Measurements from ENCODE around the gene ADD2.

ADD2 gene

GRCh38 chr2:70789304-70790135 lies 21.5 kb upstream of the ADD2 start:
- FAIRE-seq (peak; percentile 73), DNase-seq (ENCODE audit: extremely low spot score, insufficient read length, low read depth) (no peak)

DNA sequence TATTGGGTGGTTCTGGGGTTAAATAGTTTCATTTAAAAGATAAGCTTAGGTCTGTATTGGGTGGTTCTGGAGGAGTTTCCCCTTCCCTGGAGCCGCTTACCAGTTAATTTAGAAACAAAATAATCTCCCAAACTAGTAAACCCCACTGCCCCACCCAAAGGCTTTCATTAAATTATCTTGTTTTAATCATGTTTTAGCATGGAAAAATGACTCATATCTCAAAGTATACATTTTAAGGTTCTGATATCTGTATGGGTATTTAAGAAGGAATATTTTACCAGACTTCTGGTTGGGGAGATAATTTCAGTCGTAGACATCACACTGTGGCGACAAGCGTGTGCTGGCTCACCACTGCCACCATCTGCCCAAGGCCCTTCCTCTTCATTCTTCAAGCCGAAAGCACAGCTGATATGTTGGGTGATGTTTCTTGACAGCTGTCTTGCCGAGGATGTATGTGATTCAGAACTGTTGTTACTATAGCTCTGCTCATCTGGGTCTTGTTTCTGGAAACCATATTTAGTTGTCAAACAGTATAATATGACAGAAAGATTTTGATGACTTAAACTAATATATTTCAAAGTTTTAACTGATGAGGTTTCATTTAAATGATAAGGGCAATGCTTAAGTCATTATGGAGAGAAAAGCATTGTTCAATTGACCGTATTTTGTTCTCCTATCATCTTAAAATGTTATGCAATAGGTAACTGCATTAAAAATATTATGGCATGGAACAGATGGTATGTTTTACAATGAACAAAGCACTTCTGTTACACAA lies 17.3 kb upstream of the ADD2 start:
- FAIRE-seq, result peak; percentile 21
- DNase-seq (ENCODE audit: extremely low spot score, insufficient read length, low read depth), result no peak

- FAIRE-seq (no peak), DNase-seq (ENCODE audit: extremely low spot score, insufficient read length, low read depth) (no peak)
These were observed 16.3 kb upstream of the ADD2 start for GRCh38 chr2:70784320-70784719.

- FAIRE-seq, result no peak
- no peak for DNase-seq (ENCODE audit: extremely low spot score, insufficient read length, low read depth)
These were observed 12.0 kb upstream of the ADD2 start for GRCh38 chr2:70779911-70780545.

DNA sequence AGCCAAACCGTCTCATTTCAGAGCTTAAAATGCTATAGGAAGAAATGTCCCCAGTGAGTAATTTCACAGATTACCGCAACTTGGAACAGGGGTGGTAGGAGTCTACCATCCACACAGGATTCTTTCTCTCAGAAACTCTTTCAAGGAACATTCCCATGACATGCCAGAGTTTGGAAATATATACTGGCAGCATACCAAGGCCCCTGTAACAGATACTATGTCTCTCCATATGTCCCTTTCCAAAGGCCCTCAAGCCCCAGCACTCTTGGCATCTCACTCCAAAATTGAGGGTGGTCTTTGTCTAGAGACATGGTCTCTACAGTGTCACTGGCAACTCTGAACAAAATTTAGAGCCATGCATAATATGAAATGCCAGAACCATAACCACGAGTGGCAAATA lies 11.5 kb upstream of the ADD2 start:
- DNase-seq (ENCODE audit: extremely low spot score, insufficient read length, low read depth), result no peak
- FAIRE-seq, result no peak

- FAIRE-seq (no peak), DNase-seq (ENCODE audit: extremely low spot score, insufficient read length, low read depth) (no peak)
These were observed 10.7 kb upstream of the ADD2 start for GRCh38 chr2:70778676-70779075.

GRCh38 chr2:70777450-70777849 lies 9.4 kb upstream of the ADD2 start:
- FAIRE-seq (no peak), DNase-seq (ENCODE audit: extremely low spot score, insufficient read length, low read depth) (no peak)

DNA sequence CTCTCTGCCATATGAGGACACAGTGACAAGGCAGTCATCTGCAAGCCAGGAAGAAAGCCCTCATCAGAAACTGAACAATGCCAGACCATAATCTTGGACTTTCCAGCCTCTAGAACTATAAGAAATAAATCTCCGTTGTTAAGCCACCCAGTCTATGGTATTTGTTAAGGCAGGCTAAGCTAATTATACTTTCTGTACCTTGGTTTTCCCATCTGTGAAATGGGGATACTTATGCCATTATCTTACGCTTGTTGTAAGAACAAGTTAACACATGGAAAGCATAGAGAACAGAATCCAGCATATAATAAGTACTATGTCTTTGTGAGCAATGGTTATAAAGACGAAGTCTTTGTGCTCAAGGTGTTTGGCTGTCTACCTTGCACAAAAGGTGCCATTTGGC lies 8.3 kb upstream of the ADD2 start:
- FAIRE-seq (no peak), DNase-seq (ENCODE audit: extremely low spot score, insufficient read length, low read depth) (no peak)

GRCh38 chr2:70775141-70775540 lies 7.1 kb upstream of the ADD2 start:
- DNase-seq (ENCODE audit: extremely low spot score, insufficient read length, low read depth), result no peak

DNA sequence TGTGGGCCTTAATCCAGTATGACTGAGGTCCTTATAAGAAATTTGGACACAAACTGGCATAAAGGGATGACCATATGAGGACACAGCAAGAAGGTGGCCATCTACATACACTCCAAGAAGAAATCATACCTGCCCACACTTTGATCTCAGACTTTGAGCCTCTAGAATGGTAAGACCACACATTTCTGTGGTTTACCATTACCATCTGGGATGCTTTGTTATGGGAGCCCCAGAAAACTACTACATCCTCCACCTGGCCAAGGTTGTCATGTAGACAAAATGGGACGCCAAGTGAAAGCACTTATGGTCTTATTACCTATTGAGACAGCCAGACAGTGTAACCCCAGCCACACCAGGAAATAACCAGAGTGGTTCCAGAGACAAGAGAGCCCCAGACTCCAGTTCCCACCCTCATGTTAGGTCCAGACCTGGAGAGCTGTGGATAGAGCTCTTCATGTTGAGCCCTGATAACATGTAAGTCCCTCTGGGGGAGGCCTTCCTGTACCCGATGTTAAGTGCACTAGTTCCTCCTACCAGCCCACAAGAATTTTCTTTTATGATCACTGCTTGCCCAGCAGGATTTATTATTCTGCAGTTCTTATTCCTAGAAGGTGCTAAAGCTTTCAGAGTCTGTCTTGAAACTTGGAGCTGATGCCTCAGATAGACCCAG lies 4.6 kb upstream of the ADD2 start:
- FAIRE-seq (no peak), DNase-seq (ENCODE audit: extremely low spot score, insufficient read length, low read depth) (no peak)

More at GRCh38 chr2:70775141-70775540, 7.1 kb upstream of the ADD2 start:
- no peak for FAIRE-seq

- no peak for DNase-seq (ENCODE audit: extremely low spot score, insufficient read length, low read depth)
- peak; percentile 67 for FAIRE-seq
These were observed 3.4 kb upstream of the ADD2 start for GRCh38 chr2:70771446-70771845.

DNA sequence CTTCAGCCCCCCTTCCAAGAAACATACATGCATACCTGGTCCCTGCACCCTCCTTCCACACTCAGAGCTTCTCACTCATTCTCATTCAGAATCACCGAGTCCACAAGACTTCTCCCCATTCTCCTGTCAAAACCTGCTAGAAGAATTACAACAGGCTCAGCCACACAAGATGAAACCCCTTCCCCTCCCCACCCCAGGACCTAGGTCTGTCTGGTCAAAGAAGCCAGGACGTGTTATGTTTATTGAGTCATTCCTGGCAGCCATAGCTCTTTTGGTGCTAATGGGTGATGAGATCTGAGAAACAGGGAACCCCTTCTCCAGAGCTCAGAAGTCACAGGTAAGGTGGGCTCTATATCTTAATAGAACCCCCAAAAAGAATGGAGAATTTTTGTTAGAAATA lies 1.4 kb upstream of the ADD2 start:
- FAIRE-seq (peak; percentile 29), DNase-seq (ENCODE audit: extremely low spot score, insufficient read length, low read depth) (no peak)

- DNase-seq (ENCODE audit: extremely low spot score, insufficient read length, low read depth) (no peak), FAIRE-seq (no peak)
These were observed 638 bp upstream of the ADD2 start for GRCh38 chr2:70768590-70769085.

DNA sequence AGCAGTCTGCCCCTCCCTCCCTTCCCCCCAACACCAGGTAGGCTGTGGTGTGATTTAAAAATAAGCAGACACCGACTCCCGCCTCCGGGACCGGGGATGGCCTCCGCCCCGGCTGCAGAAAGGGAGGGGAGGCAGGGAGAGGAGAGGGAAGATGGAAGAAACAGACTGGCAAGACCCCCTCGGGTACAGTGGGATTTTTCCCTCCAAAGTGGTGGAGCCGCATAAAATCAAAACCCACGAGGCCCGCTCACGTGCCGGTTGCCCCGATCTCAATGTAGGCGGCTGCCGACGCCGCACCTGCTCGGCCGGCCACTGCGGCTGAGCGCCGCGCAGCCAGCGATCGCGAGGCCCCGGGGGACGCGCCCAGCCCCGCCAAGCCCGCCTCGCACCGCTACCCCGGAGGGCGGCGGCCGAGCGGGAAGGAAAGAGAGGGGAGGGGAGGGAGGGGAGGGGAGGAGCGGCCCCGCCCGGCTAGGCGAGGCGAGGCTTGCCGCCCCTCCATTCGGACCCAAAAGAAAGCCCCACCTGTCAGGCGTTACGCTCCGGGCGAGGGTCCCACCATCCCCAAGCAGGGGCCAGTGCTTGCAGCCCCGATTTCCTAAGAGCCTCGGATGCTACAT lies 811 bp downstream of the ADD2 start:
- no peak for DNase-seq (ENCODE audit: extremely low spot score, insufficient read length, low read depth)
- no peak for FAIRE-seq

DNA sequence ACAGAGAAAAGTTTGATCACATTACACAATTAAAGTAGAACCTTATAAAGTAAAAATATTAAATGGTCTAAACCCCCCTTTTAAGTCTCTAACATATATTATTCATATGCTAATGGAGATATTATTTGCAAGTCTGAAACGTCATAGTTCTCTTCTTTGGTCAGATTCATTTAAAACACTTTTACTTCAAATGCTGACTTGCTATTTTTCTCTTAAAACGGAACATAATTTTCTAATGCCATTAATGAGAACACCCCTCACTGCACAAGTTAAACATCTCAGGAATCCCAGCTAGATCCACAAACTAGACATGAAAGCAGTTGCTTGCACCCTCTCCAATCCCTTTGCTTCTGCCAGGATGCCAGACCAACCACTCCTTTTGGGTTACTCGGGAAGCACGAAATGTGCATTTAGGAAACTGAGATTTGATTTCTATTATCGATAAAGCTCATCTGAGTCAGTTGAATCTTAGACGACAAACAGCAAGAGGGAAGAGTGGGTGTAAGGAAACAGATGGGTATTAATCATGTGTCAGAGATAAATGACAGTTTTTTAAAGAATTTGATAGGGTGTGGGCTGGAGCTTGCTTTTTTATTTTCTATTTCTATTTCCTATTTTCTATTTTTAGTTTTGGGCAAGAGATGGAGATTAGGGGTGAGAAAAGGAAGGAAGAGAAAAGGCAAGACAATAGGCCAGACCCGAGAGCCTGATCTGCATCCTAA lies 1.5 kb downstream of the ADD2 start:
- no peak for FAIRE-seq

GRCh38 chr2:70765507-70765906 lies 2.5 kb downstream of the ADD2 start:
- FAIRE-seq, result no peak

More for the DNA sequence above, 1.5 kb downstream of the ADD2 start:
- no peak for DNase-seq (ENCODE audit: extremely low spot score, insufficient read length, low read depth)

GRCh38 chr2:70759446-70759845 lies 8.6 kb downstream of the ADD2 start:
- FAIRE-seq, result no peak
- no peak for DNase-seq (ENCODE audit: extremely low spot score, insufficient read length, low read depth)

More at GRCh38 chr2:70765507-70765906, 2.5 kb downstream of the ADD2 start:
- no peak for DNase-seq (ENCODE audit: extremely low spot score, insufficient read length, low read depth)

GRCh38 chr2:70757966-70758365 lies 10.0 kb downstream of the ADD2 start:
- DNase-seq (ENCODE audit: extremely low spot score, insufficient read length, low read depth), result no peak
- no peak for FAIRE-seq

DNA sequence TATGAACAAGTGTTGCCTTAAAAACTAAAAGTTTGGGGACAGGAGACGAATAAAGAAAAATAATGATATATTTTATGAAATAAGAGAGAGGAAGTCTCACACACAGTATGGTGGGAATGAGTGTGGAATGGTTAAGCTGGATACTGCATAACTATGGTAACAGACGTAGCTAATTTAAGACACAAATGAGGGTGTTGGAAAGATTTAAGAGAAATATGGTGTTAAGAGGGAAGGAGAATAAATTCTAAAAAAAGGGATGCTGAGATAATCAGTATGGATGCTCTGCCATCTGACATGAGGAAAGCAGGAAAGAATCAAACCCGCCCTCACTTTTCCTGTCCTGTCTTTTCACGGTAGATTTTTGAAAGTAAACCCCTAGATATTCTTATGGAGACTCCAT lies 10.6 kb downstream of the ADD2 start:
- FAIRE-seq, result no peak
- DNase-seq (ENCODE audit: extremely low spot score, insufficient read length, low read depth), result no peak
